T-helper 1 cell treated with Interleukin-12 subunit alpha and Interleukin-12 subunit beta and Interleukin-4 antibody, amounts not matched to agents 30 ng/mL and 1 ng/mL, for 36 hours (primary cell): ENCODE data around the gene LIN7A. TPM values are rescaled to one million over a fixed set of nuclear protein-coding genes. Genes with fewer than 3 reads are reported as not detected.

Experiments
- intact Hi-C: fragments of 100-400 bp; cut with micrococcal nuclease; formaldehyde crosslinking; loops from one replicate; pipeline ENCODE4 v1.15.1; 2024
- total RNA-seq: library from RNA; stranded (reverse); gene quantifications from 2 replicates; pipeline ENCODE4 v1.2.3, GENCODE V29; 2022

LIN7A gene
- total RNA-seq, 1 donor from 2014 or later: 0.96 TPM

GRCh38 chr12:80761838-80762237 lies 175.9 kb downstream of the LIN7A start:
- intact Hi-C loops: loop anchor here (5.0 kb wide), 1 partner anchor 290 kb away; no protein-coding TSS in a partner anchor

- intact Hi-C loops: no loop called here
Observed at GRCh38 chr12:80756875-80757274, 180.9 kb downstream of the LIN7A start.

GRCh38 chr12:80754274-80754673 lies 183.5 kb downstream of the LIN7A start:
- intact Hi-C loops: no loop called here

GRCh38 chr12:80752464-80752863 lies 185.3 kb downstream of the LIN7A start:
- intact Hi-C loops: no loop called here

GRCh38 chr12:80749456-80749855 lies 188.3 kb downstream of the LIN7A start:
- intact Hi-C loops: no loop called here

- intact Hi-C loops: no loop called here
Observed at GRCh38 chr12:80747800-80748199, 189.9 kb downstream of the LIN7A start.

- intact Hi-C loops: no loop called here
Observed at GRCh38 chr12:80745851-80746505, 191.8 kb downstream of the LIN7A start.

Other genes starting within 250 kb of the LIN7A start
- not detected in 2 replicates for gene MYF6, start 230.3 kb downstream of the LIN7A start, total RNA-seq
- gene MYF5, start 221.0 kb downstream of the LIN7A start, total RNA-seq: not detected in 2 replicates
- gene ACSS3, start 140.1 kb upstream of the LIN7A start, total RNA-seq: 0.05 TPM in 1 of 2 replicates, not detected in the other